BE2C (cell line): Measurements from ENCODE around the gene ADGRD1.

Experiments used
- DNase-seq: peaks from one replicate; pipeline ENCODE4 v3.0.0-alpha.2; 2020
- H3K27me3 ChIP-seq: fragments of 250-450 bp; sonication (Bioruptor Pico); 2 replicates; pipeline ENCODE4 v1.5.1; 2020; ENCODE audit warnings: mild to moderate bottlenecking
- H3K36me3 ChIP-seq: fragments of 250-450 bp; sonication (Bioruptor Pico); 2 replicates; pipeline ENCODE4 v1.5.1; 2020; ENCODE audit warnings: mild to moderate bottlenecking
- H3K4me1 ChIP-seq: fragments of 250-450 bp; sonication (Bioruptor Pico); 2 replicates; pipeline ENCODE4 v1.5.1; 2020
- H3K4me3 ChIP-seq: 2 replicates; pipeline ENCODE4 v1.5.1; 2011; ENCODE audit warnings: low read depth, low read length
- H3K9me3 ChIP-seq: fragments of 250-450 bp; sonication (Bioruptor Pico); 2 replicates; pipeline ENCODE4 v1.5.1; 2020
- CTCF ChIP-seq: IDR thresholded peaks from 2 replicates; pipeline ENCODE4 v1.5.1; 2012; ENCODE audit warnings: mild to moderate bottlenecking, low read depth, low read length

Gene ADGRD1

GRCh38 chr12:130988261-130988660 lies 34.6 kb downstream of the ADGRD1 start:
- no peak for TF ChIP-seq CTCF
- H3K4me3 ChIP-seq = no peak overlapping the region
- H3K36me3 ChIP-seq = no peaks in the 10 kb centered on the region
- no peaks in the 10 kb centered on the region for H3K9me3 ChIP-seq
- no peaks in the 10 kb centered on the region; the same call in 1 of the 2 replicates for H3K4me1 ChIP-seq
- no peaks in the 10 kb centered on the region for H3K27me3 ChIP-seq
- DNase-seq = no peak

- Histone ChIP-seq H3K36me3 (no peaks in the 10 kb centered on the region), H3K4me3 (no peak overlapping the region), H3K27me3 (no peaks in the 10 kb centered on the region), H3K9me3 (no peaks in the 10 kb centered on the region), H3K4me1 (no peaks in the 10 kb centered on the region; the same call in 1 of the 2 replicates)
- DNase-seq = no peak
- TF ChIP-seq CTCF = no peak
Measured at GRCh38 chr12:130988751-130989150, 35.0 kb downstream of the ADGRD1 start.

DNA sequence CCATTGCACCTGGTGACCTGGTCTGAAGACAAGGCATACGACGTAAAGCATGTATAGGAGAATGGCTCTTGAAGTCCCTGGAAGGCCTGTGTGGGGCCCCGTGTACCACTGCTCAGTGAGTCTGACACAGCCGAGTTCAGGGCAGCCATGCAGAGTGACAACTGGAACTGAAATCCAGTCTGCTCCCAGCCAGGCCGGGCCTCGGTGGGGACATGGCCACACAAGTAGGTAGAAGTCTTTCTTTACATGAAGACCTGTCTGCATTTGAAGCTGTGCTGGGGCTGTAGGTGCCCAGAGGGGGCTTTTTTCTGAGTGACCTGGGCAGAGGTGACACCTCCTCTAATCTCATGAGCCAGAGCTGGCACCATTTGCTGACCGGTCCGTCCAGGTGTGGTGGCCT lies 35.7 kb downstream of the ADGRD1 start:
- H3K27me3 ChIP-seq = no peaks in the 10 kb centered on the region
- no peaks in the 10 kb centered on the region for H3K36me3 ChIP-seq
- no peak overlapping the region for H3K4me3 ChIP-seq
- no peak for DNase-seq
- no peaks in the 10 kb centered on the region for H3K9me3 ChIP-seq
- no peak for TF ChIP-seq CTCF
- H3K4me1 ChIP-seq = no peaks in the 10 kb centered on the region; the same call in 1 of the 2 replicates

- no peaks in the 10 kb centered on the region for H3K27me3 ChIP-seq
- no peaks in the 10 kb centered on the region for H3K9me3 ChIP-seq
- no peaks in the 10 kb centered on the region; the same call in 1 of the 2 replicates for H3K4me1 ChIP-seq
- no peaks in the 10 kb centered on the region for H3K36me3 ChIP-seq
- no peak for TF ChIP-seq CTCF
- DNase-seq = no peak
- no peak overlapping the region for H3K4me3 ChIP-seq
Measured at GRCh38 chr12:130990034-130990433, 36.3 kb downstream of the ADGRD1 start.

- H3K4me3 ChIP-seq = no peak overlapping the region
- no peak for DNase-seq
- no peaks in the 10 kb centered on the region for H3K36me3 ChIP-seq
- no peaks in the 10 kb centered on the region for H3K27me3 ChIP-seq
- H3K4me1 ChIP-seq = no peaks in the 10 kb centered on the region; the same call in 1 of the 2 replicates
- TF ChIP-seq CTCF = no peak
- no peaks in the 10 kb centered on the region for H3K9me3 ChIP-seq
Measured at GRCh38 chr12:130992448-130992847, 38.7 kb downstream of the ADGRD1 start.

GRCh38 chr12:130992979-130993538 lies 39.4 kb downstream of the ADGRD1 start:
- TF ChIP-seq CTCF = no peak
- peak overlapping the region; percentile 60 for H3K4me3 ChIP-seq
- no peaks in the 10 kb centered on the region; the same call in 1 of the 2 replicates for H3K4me1 ChIP-seq
- H3K27me3 ChIP-seq = no peaks in the 10 kb centered on the region
- no peaks in the 10 kb centered on the region for H3K36me3 ChIP-seq
- DNase-seq = no peak
- H3K9me3 ChIP-seq = no peaks in the 10 kb centered on the region
